ENCODE data around the gene TOMM70.

DNA sequence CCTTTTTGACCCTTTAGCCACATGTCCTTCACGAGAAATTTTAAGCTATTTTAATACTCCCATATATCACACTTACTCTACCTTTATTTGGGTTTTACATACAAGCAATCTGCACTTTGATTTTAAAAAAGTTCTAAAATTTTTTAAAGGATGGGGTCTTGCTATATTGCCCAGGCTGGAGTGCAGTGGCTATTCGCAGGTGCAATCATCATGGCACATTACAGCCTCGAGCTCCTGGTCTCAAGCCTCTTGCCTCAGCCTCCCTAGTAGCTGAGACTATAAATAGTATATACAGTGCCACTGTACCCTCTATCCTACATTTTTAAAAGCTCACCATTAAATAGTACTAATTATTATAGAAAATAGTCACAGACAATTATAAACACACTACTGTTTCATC is 36.5 kb downstream of the TOMM70 start:
- TF ChIP-seq EP300 (conservative IDR thresholded peaks at IDR 0.05; ENCODE audit: poor library complexity, severe bottlenecking) = no peak
- TF ChIP-seq CTCF (IDR thresholded peaks at IDR 0.05; ENCODE audit: poor library complexity, severe bottlenecking) = no peak
- no peak for TF ChIP-seq MXI1 (conservative IDR thresholded peaks at IDR 0.05; ENCODE audit: poor library complexity, severe bottlenecking)
- no peak for TF ChIP-seq RAD21 (conservative IDR thresholded peaks at IDR 0.05)
- no peak for TF ChIP-seq POLR2AphosphoS5 (IDR thresholded peaks at IDR 0.05)
